ENCODE data around the gene CIPC.

The CIPC gene

GRCh38 chr14:77107228-77107627 is 9.2 kb downstream of the CIPC start:
- no peak for DNase-seq (ENCODE audit: extremely low spot score)
- TF ChIP-seq, protein P1, sequence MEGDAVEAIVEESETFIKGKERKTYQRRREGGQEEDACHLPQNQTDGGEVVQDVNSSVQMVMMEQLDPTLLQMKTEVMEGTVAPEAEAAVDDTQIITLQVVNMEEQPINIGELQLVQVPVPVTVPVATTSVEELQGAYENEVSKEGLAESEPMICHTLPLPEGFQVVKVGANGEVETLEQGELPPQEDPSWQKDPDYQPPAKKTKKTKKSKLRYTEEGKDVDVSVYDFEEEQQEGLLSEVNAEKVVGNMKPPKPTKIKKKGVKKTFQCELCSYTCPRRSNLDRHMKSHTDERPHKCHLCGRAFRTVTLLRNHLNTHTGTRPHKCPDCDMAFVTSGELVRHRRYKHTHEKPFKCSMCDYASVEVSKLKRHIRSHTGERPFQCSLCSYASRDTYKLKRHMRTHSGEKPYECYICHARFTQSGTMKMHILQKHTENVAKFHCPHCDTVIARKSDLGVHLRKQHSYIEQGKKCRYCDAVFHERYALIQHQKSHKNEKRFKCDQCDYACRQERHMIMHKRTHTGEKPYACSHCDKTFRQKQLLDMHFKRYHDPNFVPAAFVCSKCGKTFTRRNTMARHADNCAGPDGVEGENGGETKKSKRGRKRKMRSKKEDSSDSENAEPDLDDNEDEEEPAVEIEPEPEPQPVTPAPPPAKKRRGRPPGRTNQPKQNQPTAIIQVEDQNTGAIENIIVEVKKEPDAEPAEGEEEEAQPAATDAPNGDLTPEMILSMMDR (IDR thresholded peaks at IDR 0.05; ENCODE audit: control extremely low read depth, extremely low read depth, low read depth, missing control alignments), result no peak
- ChIA-PET POLR2A (no interaction called here), CTCF (interaction anchor here (1.0 to 1.6 kb wide), 3 partner anchors 9 to 17 kb away, joined by 3 to 6 read pairs (median 5); partner anchors contain the start of gene CIPC)

DNA sequence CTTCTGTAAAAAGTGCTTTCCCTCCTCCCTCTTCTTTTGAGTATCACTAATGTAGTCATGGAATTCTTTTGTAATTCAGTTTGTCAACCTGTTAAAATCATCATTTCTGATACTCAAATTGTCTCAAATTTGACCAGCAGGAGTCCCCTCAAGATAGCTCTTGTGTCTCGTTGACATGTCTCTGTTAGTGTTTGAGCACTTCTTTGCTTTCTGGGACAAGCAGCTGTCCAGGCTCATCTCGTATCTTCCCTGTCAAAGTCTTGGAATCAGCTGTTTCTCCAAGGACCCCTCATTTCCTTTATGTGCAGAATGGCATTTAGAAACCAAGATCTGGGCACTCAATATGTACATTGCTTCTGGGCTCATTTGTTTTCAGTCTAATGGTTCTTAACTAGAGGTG is 10.7 kb downstream of the CIPC start:
- DNase-seq (ENCODE audit: extremely low spot score), result no peak
- TF ChIP-seq, protein P1 (IDR thresholded peaks at IDR 0.05; ENCODE audit: control extremely low read depth, extremely low read depth, low read depth, missing control alignments), result no peak
- ChIA-PET POLR2A (no interaction called here), CTCF (interaction anchor here (1.0 to 3.8 kb wide), 7 partner anchors 10 to 105 kb away, joined by 3 to 43 read pairs (median 4); partner anchors contain the start of gene CIPC)

DNA sequence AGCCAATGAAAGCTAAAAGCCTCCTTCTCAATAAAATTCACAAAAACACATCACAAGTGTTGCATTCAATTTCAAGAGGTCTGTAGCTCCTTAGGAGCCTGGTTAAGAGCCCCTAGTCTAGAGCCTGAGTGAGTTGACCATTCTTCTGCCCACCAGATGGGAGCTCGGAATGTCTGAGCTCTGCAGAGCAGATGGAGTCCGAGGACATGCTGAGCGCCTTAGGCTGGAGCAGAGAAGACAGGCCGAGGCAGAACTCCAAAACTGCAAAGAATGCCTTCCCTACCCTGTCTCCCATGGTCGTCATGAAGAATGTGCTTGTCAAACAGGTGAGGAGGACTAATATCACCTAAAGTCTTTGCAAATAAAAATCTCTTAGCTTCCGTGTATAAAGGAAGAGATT is 11.6 kb downstream of the CIPC start:
- TF ChIP-seq, protein P1 (IDR thresholded peaks at IDR 0.05; ENCODE audit: control extremely low read depth, extremely low read depth, low read depth, missing control alignments), result no peak
- no peak for DNase-seq (ENCODE audit: extremely low spot score)
- ChIA-PET CTCF (interaction anchor here (0.8 to 3.8 kb wide), 11 partner anchors 9 to 237 kb away, joined by 3 to 43 read pairs (median 4); partner anchors contain the start of gene CIPC), POLR2A (interaction anchor here (1.3 kb wide), 1 partner anchor 11 kb away, joined by 3 read pairs; no protein-coding TSS in a partner anchor)

GRCh38 chr14:77110286-77110685 is 12.2 kb downstream of the CIPC start:
- TF ChIP-seq, protein P1 (IDR thresholded peaks at IDR 0.05; ENCODE audit: control extremely low read depth, extremely low read depth, low read depth, missing control alignments), result no peak
- DNase-seq (ENCODE audit: extremely low spot score), result no peak
- ChIA-PET POLR2A (interaction anchor here (1.3 kb wide), 1 partner anchor 12 kb away, joined by 3 read pairs; no protein-coding TSS in a partner anchor), CTCF (interaction anchor here (0.8 to 3.8 kb wide), 11 partner anchors 8 to 237 kb away, joined by 3 to 43 read pairs (median 4); partner anchors contain the start of gene CIPC)

GRCh38 chr14:77111021-77111420 is 13.0 kb downstream of the CIPC start:
- ChIA-PET POLR2A (interaction anchor here (1.2 kb wide), 1 partner anchor 12 kb away, joined by 3 read pairs; no protein-coding TSS in a partner anchor), CTCF (interaction anchor here (0.9 to 3.8 kb wide), 8 partner anchors 12 to 42 kb away, joined by 3 to 43 read pairs (median 4); partner anchors contain the start of gene CIPC)
- TF ChIP-seq, protein P1 (IDR thresholded peaks at IDR 0.05; ENCODE audit: control extremely low read depth, extremely low read depth, low read depth, missing control alignments), result no peak
- no peak for DNase-seq (ENCODE audit: extremely low spot score)

- no peak for DNase-seq (ENCODE audit: extremely low spot score)
- POLR2A ChIA-PET, result no interaction called here
- TF ChIP-seq, protein P1 (IDR thresholded peaks at IDR 0.05; ENCODE audit: control extremely low read depth, extremely low read depth, low read depth, missing control alignments), result no peak
- CTCF ChIA-PET, result interaction anchor here (0.9 to 5.9 kb wide), 8 partner anchors 9 to 268 kb away, joined by 3 to 38 read pairs (median 6); partner anchors contain the start of gene CIPC
Observed at GRCh38 chr14:77113644-77114043, 15.6 kb downstream of the CIPC start.

All from GM10248 (cell line).